GM18870 (cell line): Measurements from ENCODE around the gene ADCY7.

ENCODE experiments used
- ATAC-seq: cut with Tn5 transposase; IDR thresholded peaks from one replicate; pipeline ENCODE4 v1.9.1; 2021; ENCODE audit warnings: moderate library complexity; ENCODE audit not compliant: unreplicated experiment

ADCY7 gene

DNA sequence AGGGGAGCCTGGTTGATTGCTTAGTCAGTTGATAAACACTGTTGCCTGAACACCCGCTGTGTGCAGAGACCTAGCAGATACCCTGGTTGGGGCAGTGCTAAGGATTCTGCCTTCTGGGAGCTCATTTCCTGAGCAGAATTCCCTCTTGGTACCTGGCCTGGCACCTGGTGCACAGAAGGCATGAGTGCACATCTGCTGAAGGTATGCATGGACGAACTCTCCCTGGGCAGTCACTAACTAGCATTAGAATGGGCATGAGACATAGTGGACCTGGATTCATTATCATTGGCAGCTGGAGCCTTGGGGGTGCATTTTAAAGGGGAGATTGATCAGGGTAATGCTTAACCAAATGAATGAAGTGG, 13.1 kb downstream of the ADCY7 start:
- no peak for ATAC-seq

DNA sequence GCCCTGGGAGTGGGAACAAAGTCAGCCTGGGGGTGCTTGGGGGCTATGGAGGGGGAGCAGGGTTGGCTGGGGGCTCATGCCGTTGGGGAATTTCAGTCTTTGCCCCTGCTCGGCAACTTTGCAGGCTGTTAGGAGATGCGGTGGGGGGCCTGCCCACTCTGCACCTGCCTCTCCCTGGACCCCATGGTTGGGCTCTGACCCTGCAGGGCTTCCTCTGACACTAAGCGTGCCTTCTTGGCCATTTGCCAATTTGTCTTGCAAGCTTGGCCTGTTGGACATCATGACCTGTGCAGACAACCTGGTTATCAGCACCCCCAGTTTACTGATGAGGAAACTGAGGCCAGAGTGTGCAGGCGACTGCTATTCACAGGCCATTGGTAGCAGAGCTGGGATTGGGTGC, 14.6 kb downstream of the ADCY7 start:
- ATAC-seq: no peak

DNA sequence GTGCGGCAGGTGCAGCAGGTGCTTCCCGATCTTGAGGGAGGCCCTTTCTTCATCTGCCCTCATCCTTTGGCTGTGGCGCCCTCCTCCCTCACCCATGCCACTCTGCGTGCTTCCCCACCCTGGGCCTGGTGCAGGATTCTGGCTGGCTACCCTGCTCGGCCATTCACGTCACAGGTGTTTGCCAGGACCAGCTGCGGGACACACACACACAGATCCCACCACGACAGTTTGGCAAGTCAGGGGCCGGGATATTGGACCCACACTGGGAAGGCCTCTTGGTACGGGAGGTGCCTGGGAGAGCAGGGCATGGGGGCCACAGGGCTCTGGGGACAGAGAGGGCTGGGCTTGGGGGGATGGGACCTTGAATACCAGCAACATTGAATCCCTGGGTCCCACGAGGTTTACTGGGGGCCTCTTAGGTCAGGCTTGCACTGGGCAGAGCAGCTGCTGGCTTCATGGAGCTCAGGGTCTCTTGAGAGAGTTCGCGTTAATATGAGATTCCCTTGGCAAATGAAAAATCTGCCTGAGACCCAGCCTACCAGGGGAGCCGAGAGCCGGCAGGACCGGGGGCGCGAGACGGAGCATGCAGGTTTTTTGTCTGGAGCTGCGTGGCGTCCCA, 15.1 kb downstream of the ADCY7 start:
- ATAC-seq: no peak

DNA sequence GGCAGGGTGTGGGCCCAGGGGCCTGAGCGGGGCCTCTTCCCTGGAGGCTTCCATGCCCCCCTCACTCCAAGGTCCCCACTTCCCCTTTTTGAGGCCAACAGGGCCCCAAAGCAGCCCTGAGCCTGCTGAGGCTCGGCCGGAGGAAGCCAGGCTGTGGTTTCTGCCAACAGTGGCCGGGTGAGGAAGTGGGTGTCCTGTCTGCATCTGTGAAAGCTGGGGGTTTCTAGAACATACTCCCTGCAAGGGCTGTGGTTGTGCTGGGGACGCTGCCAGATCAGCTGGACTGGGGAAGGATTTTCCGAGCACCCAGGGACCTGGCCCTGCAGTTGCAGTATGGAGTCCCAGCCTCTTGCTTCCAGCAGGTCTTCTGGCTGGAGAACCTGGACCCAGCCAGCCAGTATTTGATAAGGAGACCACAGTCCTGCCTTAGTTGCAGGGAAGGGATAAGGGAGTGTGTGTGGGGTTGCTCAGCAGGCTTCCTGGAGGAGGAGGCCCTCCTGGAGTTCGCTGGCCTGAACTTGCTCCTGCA, 15.7 kb downstream of the ADCY7 start:
- peak; percentile 90 for ATAC-seq

- no peak for ATAC-seq
These were observed 16.7 kb downstream of the ADCY7 start for GRCh38 chr16:50282955-50283631.

- no peak for ATAC-seq
These were observed 18.0 kb downstream of the ADCY7 start for GRCh38 chr16:50284131-50284911.

DNA sequence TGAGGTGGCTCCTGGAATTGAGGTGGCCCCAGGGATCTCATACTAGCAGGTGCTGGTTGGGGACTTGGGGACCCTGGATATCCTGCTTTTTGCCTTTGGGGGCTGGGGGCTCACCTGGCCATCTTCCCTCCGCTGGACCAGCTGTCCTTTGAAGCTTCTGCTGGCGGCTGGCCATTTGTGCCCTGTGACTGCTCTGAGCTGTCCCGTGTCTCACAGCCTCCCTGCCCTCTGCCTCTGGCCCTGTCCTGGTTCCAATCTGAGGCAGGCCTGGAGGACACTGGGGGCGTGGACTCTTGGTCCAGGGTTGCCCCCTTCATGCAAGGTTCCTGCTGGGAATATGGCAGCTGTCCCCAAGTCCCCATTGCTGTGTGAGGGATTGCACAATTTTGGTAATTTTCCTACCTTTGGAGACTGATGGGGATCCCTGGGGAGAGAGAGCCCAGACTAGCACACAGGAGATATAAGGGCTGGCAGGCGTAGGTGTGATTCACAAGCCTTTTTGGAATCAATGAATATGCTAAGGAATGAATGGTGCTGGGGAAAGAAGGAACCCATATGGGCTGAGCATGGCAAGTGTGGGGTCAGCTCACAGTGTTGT, 19.2 kb downstream of the ADCY7 start:
- ATAC-seq: no peak

- no peak for ATAC-seq
These were observed 20.3 kb downstream of the ADCY7 start for GRCh38 chr16:50286681-50287080.

DNA sequence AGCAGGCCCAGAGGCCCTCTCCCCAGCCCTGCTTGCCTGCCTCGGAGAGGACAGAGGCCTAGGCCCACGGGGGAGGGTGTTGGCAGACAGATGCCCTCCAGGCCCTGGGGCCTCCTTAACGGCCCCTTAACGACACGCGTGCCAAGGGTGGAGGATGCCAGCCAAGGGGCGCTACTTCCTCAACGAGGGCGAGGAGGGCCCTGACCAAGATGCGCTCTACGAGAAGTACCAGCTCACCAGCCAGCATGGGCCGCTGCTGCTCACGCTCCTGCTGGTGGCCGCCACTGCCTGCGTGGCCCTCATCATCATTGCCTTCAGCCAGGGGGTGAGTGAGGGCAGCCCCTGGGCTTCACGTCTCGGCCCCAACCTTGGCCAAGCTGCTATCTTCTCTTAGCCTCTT, 21.7 kb downstream of the ADCY7 start:
- no peak for ATAC-seq

DNA sequence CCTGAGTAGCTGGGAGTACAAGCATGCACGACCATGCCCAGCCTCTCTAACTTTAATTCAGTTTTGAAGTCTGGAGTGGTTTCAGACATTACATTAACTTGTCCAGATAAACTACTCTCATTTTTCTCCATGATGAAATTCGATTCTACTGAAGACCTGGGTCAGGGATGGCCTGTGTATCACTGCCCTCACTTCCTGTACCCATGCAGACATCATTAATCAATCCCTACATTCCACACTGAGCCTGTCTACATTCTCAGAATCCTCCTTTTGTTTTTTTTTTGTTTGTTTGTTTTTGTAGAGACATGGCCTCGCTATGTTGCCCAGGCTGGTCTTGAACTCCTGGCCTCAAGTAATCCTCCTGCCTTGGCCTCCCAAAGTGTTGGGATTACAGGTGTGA, 22.6 kb downstream of the ADCY7 start:
- ATAC-seq: no peak

DNA sequence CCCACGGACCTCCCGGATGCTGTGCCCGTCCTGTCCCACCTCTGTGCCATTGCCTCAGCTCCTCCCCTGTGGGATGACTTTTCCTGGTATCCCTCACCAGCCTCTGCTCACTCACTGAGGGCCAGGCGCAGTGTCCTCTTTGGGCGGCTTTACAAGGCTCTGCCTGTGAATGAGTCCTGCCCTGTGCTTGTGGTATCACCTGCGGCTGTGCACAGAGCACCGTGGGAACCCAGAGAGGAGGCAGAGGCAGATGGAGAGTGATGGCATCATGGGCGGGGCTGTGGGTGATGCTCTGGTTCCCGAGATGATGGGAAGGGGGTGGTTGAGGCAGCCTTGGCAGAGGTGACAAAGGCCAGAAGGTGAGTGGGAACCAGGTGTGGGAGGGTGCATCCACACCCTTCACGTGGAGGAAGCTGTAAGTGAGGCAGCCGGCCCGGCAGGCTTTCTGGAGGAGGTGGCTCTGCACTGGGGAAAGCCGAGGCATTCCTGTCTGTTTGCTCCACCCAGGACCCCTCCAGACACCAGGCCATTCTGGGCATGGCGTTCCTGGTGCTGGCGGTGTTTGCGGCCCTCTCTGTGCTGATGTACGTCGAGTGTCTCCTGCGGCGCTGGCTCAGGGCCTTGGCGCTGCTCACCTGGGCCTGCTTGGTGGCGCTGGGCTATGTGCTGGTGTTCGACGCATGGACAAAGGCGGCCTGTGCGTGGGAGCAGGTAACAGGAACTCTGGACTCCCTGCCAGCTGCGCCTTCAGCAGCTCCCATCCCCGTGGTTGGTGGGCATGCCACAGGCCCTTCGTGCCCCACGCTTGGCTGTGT, 23.8 kb downstream of the ADCY7 start:
- no peak for ATAC-seq

DNA sequence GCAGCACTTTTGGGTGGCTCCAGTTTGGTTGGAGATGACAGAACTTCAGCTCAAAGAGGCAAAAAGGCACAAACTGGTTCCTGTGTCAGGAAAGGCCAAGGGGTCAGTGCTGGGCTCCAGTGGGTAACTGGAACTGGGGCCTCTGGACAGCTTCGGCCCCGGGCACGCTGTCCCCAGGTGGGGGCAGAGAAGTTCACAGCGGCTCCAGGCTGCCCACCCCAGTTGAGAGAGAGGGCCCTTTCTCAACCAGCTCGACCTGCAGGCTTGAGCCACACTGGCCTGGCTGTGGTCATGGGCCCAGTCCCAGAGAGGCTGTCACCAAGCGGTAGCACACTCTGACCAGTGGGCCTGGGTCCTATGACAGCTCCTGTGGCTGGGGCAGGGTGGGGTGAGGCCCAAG, 24.5 kb downstream of the ADCY7 start:
- ATAC-seq: no peak

DNA sequence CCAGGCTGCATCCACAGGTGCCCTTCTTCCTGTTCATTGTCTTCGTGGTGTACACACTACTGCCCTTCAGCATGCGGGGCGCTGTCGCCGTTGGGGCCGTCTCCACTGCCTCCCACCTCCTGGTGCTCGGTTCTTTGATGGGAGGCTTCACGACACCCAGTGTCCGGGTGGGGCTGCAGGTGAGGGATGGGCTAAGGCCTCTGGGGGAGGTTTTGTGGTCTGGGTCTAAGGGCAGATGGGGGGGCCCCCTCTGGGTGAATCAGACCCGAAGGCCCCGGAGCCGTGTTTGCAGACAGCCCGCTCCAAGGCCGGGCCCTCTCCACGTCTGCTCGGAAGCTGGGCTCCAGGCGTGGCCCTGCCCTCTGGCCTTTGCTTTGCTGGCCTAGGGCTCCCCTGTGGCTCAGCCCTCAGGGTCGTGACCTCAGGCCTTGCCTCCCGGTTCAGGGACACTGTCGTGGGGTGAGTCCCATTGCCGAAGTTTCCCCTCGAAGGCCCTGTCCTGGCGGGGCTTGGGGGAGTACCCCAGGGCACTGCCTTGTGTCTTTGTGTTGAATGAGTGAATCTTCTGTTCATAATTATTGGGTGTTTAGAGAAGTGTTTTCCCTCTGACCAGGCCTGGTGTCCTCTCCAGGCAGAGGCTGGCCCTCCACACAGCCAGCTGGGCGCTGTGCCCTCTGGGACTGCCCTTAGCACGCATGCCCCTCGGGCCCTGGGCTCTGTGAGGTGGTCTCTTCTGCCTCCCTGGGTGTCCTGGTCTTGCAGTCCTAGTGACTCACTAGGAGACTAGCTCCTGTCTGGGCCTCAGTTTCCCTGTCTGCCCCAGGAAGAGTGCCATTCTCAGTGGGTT, 25.6 kb downstream of the ADCY7 start:
- no peak for ATAC-seq

DNA sequence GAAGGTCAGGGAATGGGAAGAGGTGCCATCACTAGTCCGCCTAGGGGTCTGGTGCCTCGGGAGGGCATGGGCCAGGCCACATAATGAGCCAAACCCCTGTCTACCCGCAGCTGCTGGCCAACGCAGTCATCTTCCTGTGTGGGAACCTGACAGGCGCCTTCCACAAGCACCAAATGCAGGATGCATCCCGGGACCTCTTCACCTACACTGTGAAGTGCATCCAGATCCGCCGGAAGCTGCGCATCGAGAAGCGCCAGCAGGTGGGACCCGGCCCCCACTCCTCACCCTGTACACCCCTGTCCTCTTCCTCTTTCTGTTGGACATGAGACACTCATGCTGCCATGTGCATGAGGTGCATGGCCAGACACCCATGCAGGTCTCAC, 26.2 kb downstream of the ADCY7 start:
- ATAC-seq: no peak

GRCh38 chr16:50293041-50293783, 26.9 kb downstream of the ADCY7 start:
- ATAC-seq: no peak

GRCh38 chr16:50293994-50294855, 27.9 kb downstream of the ADCY7 start:
- ATAC-seq: no peak

- ATAC-seq: no peak
These were observed 28.6 kb downstream of the ADCY7 start for GRCh38 chr16:50294955-50295354.

DNA sequence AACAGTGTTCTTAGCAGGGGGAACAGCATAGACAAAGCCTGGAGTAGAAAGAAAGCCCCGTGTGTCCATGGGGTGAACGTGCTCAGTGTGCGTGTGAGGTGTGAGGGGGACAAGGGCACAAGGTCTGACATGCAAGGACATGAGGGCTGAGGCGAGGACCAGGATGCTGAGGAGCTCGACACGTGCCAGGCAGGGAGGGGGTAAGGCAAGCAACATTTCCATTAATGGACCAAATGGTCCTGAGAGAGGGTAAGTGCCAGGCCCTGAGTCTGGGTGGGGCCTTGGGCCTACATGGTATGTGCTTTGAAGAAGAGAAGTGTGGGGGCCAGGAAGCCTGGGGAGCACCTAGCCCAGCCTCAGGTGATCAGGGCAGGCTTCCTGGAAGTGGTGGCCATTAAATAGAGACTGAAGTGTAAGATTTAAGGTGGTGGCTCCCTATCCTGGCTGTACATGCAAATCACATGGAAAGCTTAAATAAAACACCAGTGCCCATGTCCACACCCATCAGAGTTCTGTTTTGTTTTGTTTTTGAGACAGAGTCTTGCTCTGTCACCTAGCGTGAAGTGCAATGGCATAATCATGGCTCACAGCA, 29.3 kb downstream of the ADCY7 start:
- ATAC-seq: no peak
